ENCODE measurements around the gene GAB4. TPM values are rescaled to one million over a fixed set of nuclear protein-coding genes. Genes with fewer than 3 reads are reported as not detected.

GAB4 gene, protein sequence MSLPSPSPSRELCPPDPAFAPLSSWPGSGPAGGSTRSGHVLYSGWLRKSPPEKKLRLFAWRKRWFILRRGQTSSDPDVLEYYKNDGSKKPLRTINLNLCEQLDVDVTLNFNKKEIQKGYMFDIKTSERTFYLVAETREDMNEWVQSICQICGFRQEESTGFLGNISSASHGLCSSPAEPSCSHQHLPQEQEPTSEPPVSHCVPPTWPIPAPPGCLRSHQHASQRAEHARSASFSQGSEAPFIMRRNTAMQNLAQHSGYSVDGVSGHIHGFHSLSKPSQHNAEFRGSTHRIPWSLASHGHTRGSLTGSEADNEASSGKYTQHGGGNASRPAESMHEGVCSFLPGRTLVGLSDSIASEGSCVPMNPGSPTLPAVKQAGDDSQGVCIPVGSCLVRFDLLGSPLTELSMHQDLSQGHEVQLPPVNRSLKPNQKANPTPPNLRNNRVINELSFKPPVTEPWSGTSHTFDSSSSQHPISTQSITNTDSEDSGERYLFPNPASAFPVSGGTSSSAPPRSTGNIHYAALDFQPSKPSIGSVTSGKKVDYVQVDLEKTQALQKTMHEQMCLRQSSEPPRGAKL
- total RNA-seq (2021; fragmentation: NEBNext Ultra II Directional; extraction: Animal tissue kit (Norgen Biotek cat#: 25700)) (0.17 and 0.94 TPM in 2 replicates), polyA plus RNA-seq (2011; rRNA removed) (0.03 TPM in 2 replicates), polyA minus RNA-seq (2011; rRNA and poly(A)+ RNA removed) (0.15 TPM in 1 of 2 replicates, not detected in the other)
- 0.03 TPM for polyA plus RNA-seq (2011; cell fraction: cytosol; rRNA removed)
- 0.07 TPM for polyA plus RNA-seq (2011; cell fraction: nucleus; rRNA removed)
- not detected in 4 replicates for polyA plus RNA-seq (2012, experiment 1 of 2)
- not detected for polyA plus RNA-seq (2012, experiment 2 of 2)
- polyA plus RNA-seq (2013, experiment 1 of 2), result 0.22 TPM
- polyA plus RNA-seq (2013, experiment 2 of 2), result 0.13 TPM
- not detected for polyA minus RNA-seq (2011; cell fraction: cytosol; rRNA and poly(A)+ RNA removed)
- not detected for polyA minus RNA-seq (2011; cell fraction: nucleus; rRNA and poly(A)+ RNA removed)
- long read RNA-seq, experiment 1, result 0 reads
- long read RNA-seq, experiment 2, result 0 reads

DNA sequence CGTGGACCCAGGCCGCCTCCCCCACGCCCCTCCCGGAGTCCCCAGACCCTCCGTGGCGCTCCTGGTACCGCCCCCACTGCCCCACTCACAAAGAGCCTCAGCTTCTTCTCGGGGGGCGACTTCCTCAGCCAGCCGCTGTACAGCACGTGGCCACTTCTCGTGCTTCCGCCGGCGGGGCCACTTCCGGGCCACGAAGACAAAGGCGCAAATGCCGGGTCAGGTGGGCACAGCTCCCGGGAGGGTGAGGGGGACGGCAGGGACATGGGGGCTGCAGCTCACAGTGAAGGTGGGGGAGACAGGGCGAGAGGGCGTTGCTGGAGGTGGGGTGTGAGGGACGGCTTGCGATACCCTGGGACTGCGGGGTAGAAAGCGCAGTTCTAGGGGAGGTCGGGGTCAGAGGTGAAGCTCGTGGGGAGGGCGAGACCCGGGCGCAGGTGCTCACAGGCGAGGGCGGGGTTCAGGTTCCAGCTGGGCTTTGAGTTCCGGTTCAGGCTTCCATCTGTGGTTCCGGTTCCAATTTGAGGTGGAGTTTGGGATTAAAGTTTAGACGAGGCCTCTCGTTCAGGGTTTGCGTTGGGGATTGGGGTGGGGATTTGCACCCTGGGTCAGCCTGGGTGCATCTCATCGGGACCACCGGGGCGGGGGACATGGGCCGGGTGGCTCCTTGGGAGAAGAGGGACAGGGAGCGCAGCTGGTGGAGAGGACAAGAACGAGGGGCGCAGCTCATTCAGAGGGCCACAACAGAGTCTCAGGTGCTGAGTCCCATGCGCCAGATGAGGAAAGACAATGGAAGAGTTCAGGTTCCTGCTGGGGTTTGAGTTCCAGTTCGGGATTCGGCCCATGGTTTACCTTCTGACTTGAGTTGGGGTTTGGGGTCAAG, at the start of gene GAB4:
Gene GAB4 (minus strand): TSS at position 371 of the 880 bp plus-strand sequence. CDS start 108 bp downstream, at position 263.
- Histone ChIP-seq H3K23me2 (ENCODE audit: low read depth, low read length) (peaks cover 3% of the 10 kb centered on the region; the same call in 1 of the 2 replicates), H3K9me3 (ENCODE audit: insufficient read depth in 2 of 2, low read depth in 1 of 2, low read length in 1 of 2) (peaks cover 15 to 38% of the 10 kb centered on the region in 2 experiments), H2AFZ (ENCODE audit: low read length) (no peak within 1 kb of the TSS), H3K23ac (ENCODE audit: insufficient read length) (no peak within 1 kb of the TSS), H3K36me3 (ENCODE audit: control insufficient read depth in 2 of 4, insufficient read depth in 4 of 4, low read length in 3 of 4) (no peaks in the 10 kb centered on the region), H3K4me3 (ENCODE audit: extremely low read depth in 1 of 4, insufficient read depth in 2 of 4, low read depth in 3 of 4, low read length in 4 of 4) (peak within 1 kb of the TSS in 2 of 4 experiments; percentile 21 to 40; a peak in 2 of 8 replicates), H4K5ac (ENCODE audit: insufficient read length, low read depth, low read length) (no peak within 1 kb of the TSS), H3K27ac (ENCODE audit: low read depth, low read length) (no peak within 1 kb of the TSS), H3K14ac (ENCODE audit: insufficient read length) (no peak within 1 kb of the TSS), H3K27me3 (replicated peaks in 1 of 4; ENCODE audit: control insufficient read depth in 3 of 4, extremely low read depth in 1 of 4, insufficient read depth in 3 of 4, low read length in 3 of 4) (peaks cover 0 to 5% (median 3%) of the 10 kb centered on the region in 4 experiments; a peak in 2 of 7 replicates), H2BK120ac (replicated peaks; ENCODE audit: low read depth, low read length) (no peak within 1 kb of the TSS), H3K4me1 (replicated peaks in 1 of 4; ENCODE audit: control insufficient read depth in 3 of 4, insufficient read depth in 4 of 4, low read length in 3 of 4) (peaks cover 0 to 2% (median 0%) of the 10 kb centered on the region in 4 experiments; a peak in 1 of 7 replicates), H3K18ac (ENCODE audit: extremely low read depth, low read length) (no peak within 1 kb of the TSS; the same call in 1 of the 2 replicates), H2BK12ac (ENCODE audit: low read depth, low read length) (no peak within 1 kb of the TSS; the same call in 1 of the 2 replicates), H3K4me2 (ENCODE audit: insufficient read depth in 1 of 2, low read depth in 2 of 2, low read length in 2 of 2) (peak within 1 kb of the TSS; percentile 13 to 31; a peak in 1 of 4 replicates), H4K20me1 (replicated peaks in 1 of 2; ENCODE audit: control insufficient read depth in 1 of 2, insufficient read depth in 2 of 2, low read length in 2 of 2) (no peaks in the 10 kb centered on the region), H4K8ac (ENCODE audit: extremely low read depth, insufficient read depth, low read length) (peak within 1 kb of the TSS; percentile 54; the same call in 1 of the 2 replicates), H2BK5ac (ENCODE audit: low read depth, low read length) (no peak within 1 kb of the TSS), H3K79me1 (ENCODE audit: low read depth, low read length) (no peaks in the 10 kb centered on the region), H2BK15ac (ENCODE audit: low read length) (no peak within 1 kb of the TSS), H2AK5ac (ENCODE audit: low read depth, low read length) (no peak within 1 kb of the TSS), H3K79me2 (ENCODE audit: control insufficient read depth in 1 of 2, insufficient read depth in 2 of 2, low read length in 2 of 2) (no peaks in the 10 kb centered on the region), H3K56ac (replicated peaks; ENCODE audit: insufficient read length, low read depth, low read length) (no peak within 1 kb of the TSS), H2BK20ac (ENCODE audit: low read length) (0 out of 2 replicates have a peak within 1 kb of the TSS, but pooled peaks have one; percentile 61), H3K4ac (replicated peaks; ENCODE audit: insufficient read length, low read depth, low read length) (no peak within 1 kb of the TSS), H4K91ac (replicated peaks; ENCODE audit: insufficient read length, low read length) (peak within 1 kb of the TSS; percentile 30), H3K9ac (replicated peaks in 1 of 4; ENCODE audit: extremely low read depth in 1 of 4, low read depth in 3 of 4, low read length in 3 of 4) (no peak within 1 kb of the TSS)
- no peak for TF ChIP-seq CEBPB (IDR thresholded peaks at IDR 0.05; ENCODE audit: low read depth, low read length)
- WGBS, 2 experiments (ENCODE audit: extremely low coverage in 1 of 2, insufficient coverage in 1 of 2, insufficient read length in 1 of 2, insufficient replicate concordance in 2 of 2, low coverage in 1 of 2, low lambda C conversion rate in 2 of 2, missing lambda C conversion rate in 1 of 2), result 83% methylated on average over 45 of the region's 49 CpGs; no CpG with 5 or more reads in 1 of the 2 experiments
- no peak for FAIRE-seq
- peak in 1 of 2 experiments; percentile 49 for DNase-seq (ENCODE audit: low read depth in 1 of 2, low spot score in 2 of 2)
- POLR2A ChIA-PET (ENCODE audit: partially characterized antibody), result no interaction called here
- CTCF ChIA-PET (ENCODE audit: partially characterized antibody), result no interaction called here

Measured in H1 (cell line).